Measurements from ENCODE around the gene IKZF4.
"Not testable (repeated sequence)": the region's sequence is repeated elsewhere in the genome, so short reads cannot be mapped to it uniquely, and the experiment has no call there.

IKZF4 gene

GRCh38 chr12:56020423-56021184 lies at the start of gene IKZF4:
IKZF4 (plus strand) TSS chr12:56021043; CDS start chr12:56021494, 451 bp downstream.
- DNase-seq, result no peak

GRCh38 chr12:55972042-55972441 lies 48.8 kb upstream of the IKZF4 start:
- no peak for DNase-seq

DNA sequence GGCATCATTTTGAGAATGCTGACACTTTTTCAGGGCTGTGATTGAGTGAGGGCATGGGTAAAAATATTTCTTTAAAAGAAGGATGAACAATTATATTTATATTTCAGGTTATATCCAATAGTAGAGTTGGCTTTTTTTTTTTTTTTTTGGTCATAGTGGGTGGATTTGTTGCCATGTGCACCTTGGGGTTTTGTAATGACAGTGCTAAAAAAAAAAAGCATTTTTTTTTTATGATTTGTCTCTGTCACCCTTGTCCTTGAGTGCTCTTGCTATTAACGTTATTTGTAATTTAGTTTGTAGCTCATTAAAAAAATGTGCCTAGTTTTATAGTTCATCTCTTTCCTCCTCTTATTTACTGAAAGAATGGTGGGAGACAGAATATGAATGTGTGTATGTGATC lies 48.4 kb upstream of the IKZF4 start:
- DNase-seq, result no peak

DNA sequence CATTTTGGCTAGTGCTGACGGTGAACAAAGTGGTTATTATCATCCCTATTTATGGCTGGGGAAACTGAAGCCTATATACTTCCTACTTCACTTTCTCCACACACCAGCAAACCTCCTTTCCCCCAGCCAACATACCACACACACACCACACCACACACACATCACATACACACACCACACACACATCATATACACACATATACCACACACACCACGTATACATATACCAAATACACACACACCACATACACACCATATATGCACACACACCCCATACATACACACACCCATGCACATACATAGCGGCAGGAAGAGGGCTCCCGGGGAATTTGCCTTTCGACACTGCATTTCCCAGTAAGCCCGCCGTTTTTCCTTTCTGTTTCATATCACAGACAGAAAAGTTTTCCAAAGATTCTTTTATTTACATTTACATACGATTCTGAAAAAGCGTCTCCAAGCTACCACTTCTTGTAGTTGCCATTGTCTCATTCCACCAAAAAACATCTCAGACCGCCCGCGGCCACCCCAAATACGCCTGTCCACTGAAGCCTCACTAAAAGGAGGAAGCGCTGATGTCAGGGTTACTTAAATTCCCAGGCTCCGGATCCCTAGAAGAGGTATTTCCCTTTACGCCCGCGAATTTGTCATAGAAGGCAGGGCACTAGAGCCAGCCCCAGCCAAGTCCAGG lies 47.8 kb upstream of the IKZF4 start:
- no peak for DNase-seq

- DNase-seq, result peak; percentile 99
These were observed 47.1 kb upstream of the IKZF4 start, which contains the start of gene RAB5B for GRCh38 chr12:55973599-55974307. RAB5B (plus strand) TSS chr12:55974078; CDS start chr12:55986961, 12,883 bp downstream.

- no peak for DNase-seq
These were observed 46.5 kb upstream of the IKZF4 start for GRCh38 chr12:55974308-55974730.

DNA sequence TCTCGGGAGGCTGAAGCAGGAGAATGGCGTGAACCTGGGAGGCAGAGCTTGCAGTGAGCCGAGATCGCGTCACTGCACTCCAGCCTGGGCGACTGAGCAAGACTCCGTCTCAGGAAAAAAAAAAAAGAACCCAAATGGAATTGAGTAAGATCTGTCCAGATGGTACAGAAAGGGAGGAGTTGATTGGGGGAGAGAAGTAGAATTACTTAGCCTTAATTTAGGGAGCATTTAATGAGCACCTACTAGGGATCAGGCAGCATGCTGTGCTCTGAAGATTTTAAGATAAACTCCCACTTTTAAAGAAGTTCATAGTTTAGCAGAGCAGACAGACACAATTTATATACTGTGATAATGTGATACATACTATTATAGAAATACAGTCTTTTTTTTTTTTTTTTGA lies 42.5 kb upstream of the IKZF4 start:
- DNase-seq, result no peak

- no peak for DNase-seq
These were observed 41.8 kb upstream of the IKZF4 start for GRCh38 chr12:55979069-55979468.

DNA sequence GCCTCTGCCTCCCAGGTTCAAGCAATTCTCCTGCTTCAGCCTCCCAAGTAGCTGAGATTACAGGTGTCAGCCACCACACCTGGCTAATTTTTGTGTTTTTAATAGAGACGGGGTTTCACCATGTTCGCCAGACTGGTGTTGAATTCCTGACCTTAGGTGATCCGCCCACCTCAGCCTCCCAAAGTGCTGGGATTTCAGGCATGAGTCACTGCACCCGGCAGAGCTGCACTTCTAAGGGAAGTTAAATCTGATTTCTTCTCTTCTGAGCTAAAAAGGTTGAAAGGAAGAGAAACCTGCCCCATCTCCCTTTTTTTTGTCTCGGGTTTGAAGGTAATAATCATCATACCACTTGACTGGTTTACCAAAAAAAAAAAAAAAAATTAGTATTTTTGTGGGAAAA lies 39.0 kb upstream of the IKZF4 start:
- not testable (repeated sequence) for DNase-seq

DNA sequence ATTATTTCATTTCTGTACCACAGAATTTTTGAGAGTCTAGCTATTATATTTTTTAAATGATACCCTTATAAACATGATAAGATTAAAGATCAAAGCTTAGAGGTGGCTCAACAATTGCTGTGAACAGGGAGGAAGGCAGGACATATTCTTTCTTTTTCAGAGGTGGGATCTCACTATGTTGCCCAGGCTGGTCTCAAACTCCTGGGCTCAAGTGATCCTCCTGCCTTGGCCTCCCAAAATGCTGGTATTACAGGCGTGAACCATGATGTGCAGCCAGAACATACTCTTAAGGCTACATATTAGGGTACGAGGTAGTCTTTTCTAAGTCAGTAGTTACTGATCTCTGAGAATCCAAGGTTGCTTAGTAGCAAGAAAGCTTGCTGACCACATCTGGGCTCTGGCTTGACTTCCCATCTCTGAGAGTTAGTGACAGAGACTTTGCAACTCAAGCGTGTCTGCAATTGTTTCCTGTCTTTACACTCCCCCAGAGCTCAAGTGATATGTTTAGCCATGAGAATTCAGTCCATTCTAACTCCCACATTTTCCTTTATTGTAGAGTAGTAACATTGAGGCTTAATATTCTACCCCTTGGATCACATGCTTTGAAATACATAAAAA lies 38.4 kb upstream of the IKZF4 start:
- DNase-seq, result no peak

DNA sequence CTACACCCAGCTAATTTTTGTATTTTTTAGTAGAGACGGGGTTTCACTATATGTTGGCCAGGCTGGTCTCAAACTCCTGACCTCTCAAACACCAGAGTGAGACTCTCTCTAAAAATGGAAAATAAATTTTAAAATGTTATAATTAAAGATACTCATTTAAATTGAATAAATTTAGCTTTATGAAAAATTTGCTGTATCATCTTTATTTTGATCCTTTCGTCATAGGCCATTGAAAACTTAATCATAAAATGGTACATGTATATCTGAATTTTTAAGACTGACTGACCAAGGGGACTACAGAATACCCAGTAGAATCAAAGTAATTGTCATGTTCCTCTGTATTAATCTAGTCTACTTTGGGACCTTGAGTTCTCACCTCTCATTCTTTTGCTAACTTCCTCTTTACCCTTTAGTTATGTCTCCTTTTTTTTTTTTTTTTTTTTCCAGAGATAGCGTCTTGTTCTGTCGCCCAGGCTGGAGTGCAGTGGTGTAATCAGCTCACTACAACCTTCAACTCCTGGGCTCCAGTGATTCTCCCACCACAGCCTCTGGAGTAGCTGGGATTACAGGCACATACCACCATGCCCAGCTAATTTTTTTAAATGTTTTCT lies 37.5 kb upstream of the IKZF4 start:
- DNase-seq, result no peak

DNA sequence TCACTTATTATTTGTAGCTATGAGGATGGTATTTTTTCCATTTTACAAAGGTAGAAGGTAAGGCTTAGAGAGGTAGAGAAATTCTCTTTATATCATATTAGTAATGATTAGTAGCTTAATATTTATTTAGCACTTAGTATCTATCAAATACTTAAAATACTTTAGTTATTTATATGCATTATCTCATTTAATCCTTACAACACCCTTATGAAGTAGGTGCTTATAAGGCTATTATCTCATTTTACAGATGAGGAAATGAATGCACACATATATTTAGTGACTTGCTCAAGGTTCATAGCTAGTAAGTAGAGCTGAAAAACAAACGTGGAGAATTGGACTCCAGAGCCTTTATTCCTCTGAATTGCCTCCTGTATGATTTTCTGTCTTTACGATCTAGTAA lies 36.0 kb upstream of the IKZF4 start:
- DNase-seq, result no peak

DNA sequence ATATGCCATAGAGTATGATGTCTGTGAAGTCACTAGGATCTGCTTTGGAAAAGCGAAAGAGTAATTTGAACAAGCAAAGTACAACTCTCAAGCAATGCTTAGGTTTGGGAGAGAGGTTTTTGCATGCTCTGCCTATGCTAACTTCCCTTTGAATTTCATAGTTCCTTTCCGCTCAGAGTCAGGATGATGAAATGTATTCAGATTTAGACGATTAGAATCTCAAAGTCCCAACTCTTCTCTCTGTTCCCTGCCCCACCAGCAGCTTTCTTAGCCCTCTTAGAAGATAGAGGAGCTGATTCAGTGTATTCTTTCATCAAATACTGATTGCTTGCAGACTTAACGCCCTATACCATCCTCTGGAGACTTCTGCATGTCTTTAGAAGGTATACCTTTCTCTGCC lies 35.5 kb upstream of the IKZF4 start:
- no peak for DNase-seq

- not testable (repeated sequence) for DNase-seq
These were observed 34.9 kb upstream of the IKZF4 start for GRCh38 chr12:55985976-55986375.

DNA sequence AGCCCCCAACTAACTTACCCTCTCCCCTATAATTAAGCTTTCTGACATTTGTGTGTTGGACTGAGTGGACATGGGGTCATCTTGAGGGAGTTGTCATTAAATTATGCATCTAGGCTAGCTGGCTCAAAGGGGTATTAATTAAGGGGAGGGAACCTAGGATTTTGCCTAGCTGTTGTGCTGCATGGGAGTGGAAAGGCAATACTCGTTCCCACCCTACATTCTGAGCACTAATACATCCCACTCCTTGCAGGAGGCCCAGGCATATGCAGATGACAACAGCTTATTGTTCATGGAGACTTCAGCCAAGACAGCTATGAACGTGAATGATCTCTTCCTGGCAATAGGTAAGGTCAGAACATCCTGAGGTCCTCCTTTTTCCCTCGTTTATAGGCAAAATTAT lies 29.7 kb upstream of the IKZF4 start:
- no peak for DNase-seq

DNA sequence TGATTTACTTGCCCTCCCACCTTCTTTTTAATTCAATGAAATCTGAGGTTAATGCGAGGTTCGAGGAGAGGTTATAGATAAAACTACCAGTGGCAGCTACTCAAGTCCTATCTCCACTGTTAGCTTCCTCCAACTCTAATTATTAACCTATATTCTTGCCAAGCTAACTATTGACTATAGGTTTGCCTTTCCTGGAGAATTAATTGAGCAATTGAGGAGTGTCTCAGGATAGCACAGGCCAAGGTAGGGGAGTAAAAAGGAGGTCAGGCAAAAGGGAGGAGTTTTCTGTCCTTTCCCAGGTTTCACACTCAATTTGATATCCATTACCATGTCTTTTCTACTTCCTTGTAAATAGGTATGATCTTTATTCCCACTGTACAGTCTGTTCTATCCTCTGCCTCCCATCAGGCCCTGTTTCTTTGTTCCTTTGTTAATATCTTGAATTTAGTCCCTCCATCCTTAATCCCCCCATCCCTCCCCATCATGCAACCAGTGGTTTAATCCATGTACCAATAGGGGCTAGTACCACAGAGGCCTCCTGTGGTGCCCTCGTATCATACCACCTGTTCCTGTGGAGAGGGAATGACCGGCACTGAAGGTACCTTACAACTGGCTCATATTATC lies 27.5 kb upstream of the IKZF4 start:
- no peak for DNase-seq

DNA sequence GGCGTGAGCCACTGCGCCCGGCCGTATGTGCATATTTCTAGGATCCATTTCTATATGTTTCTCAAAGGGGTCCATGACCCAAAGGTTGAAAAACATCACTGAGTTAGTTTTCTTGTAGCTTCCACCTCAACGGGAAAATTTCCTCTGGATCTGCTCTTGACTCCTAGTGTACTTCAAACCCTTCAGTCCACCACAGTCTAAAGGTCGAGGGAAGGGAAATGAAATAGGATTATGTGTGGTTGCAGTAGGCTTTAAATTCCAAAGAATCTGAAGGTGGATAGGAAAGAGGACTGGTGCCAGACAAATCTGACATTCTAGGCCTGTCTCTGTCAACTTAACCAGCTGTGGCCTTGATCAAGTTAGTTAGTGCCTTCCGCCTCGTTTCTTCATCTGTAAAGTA lies 25.5 kb upstream of the IKZF4 start:
- DNase-seq, result no peak

- DNase-seq, result peak; percentile 85
These were observed 24.6 kb upstream of the IKZF4 start for GRCh38 chr12:55996201-55996714.

GRCh38 chr12:55996715-55997534 lies 23.9 kb upstream of the IKZF4 start, which contains the start of gene SUOX:
SUOX (plus strand) TSS chr12:55997276; CDS start chr12:56002222, 4,946 bp downstream.
- peak; percentile 69 for DNase-seq

GRCh38 chr12:55997535-55997859 lies 23.3 kb upstream of the IKZF4 start:
- DNase-seq, result no peak

- DNase-seq, result not testable (repeated sequence)
These were observed 21.3 kb upstream of the IKZF4 start for GRCh38 chr12:55999522-55999921.

Measured in activated effector memory CD4-positive, alpha-beta T cell treated with anti-CD3 and anti-CD28 coated beads, Interleukin-2, amount 50 U/mL, for 16 hours (primary cell).